Measurements from ENCODE around the gene TEP1. TPM values are rescaled to one million over a fixed set of nuclear protein-coding genes. Genes with fewer than 3 reads are reported as not detected.

The TEP1 gene
- total and polyA plus RNA-seq, 12 donors: 8.7 to 59.8 (median 30.8) TPM

DNA sequence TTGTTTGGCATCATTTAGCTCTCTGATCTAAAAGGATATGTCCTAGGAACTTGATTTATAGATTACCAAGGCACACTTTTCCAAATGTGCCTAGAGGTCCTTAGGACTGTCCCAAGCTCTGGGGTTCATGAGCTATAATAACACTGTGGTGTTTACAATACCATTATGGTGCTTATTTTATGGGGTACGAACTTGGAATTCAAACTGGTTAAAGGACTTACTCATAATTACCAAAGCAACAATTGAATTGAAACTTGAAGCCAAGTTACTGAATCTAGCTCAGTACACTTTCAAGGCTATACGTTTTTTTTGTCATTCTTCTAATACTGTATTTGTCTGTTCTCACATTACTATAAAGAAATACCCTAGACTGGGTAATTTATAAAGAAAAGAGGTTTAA, 9.6 kb upstream of the TEP1 start:
- DNase-seq: no peak
- H3K4me1 ChIP-seq (replicated peaks in 1 of 2): no peaks in the 10 kb centered on the region
- WGBS, 4 donors: 35 to 52% (median 41%) methylated on average over 2 of the region's 2 CpGs
- intact Hi-C loops (cut with DNase I): no loop called here
- TF ChIP-seq, protein P1, sequence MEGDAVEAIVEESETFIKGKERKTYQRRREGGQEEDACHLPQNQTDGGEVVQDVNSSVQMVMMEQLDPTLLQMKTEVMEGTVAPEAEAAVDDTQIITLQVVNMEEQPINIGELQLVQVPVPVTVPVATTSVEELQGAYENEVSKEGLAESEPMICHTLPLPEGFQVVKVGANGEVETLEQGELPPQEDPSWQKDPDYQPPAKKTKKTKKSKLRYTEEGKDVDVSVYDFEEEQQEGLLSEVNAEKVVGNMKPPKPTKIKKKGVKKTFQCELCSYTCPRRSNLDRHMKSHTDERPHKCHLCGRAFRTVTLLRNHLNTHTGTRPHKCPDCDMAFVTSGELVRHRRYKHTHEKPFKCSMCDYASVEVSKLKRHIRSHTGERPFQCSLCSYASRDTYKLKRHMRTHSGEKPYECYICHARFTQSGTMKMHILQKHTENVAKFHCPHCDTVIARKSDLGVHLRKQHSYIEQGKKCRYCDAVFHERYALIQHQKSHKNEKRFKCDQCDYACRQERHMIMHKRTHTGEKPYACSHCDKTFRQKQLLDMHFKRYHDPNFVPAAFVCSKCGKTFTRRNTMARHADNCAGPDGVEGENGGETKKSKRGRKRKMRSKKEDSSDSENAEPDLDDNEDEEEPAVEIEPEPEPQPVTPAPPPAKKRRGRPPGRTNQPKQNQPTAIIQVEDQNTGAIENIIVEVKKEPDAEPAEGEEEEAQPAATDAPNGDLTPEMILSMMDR (IDR thresholded peaks at IDR 0.05): no peak
- no peak for TF ChIP-seq POLR2A (IDR thresholded peaks at IDR 0.05)
- no peak overlapping the region for H3K27ac ChIP-seq
- H3K36me3 ChIP-seq (replicated peaks in 1 of 2): no peaks in the 10 kb centered on the region
- H3K9me3 ChIP-seq (replicated peaks in 1 of 3): no peaks in the 10 kb centered on the region
- no peak overlapping the region for H3K4me3 ChIP-seq
- H3K27me3 ChIP-seq: no peaks in the 10 kb centered on the region

DNA sequence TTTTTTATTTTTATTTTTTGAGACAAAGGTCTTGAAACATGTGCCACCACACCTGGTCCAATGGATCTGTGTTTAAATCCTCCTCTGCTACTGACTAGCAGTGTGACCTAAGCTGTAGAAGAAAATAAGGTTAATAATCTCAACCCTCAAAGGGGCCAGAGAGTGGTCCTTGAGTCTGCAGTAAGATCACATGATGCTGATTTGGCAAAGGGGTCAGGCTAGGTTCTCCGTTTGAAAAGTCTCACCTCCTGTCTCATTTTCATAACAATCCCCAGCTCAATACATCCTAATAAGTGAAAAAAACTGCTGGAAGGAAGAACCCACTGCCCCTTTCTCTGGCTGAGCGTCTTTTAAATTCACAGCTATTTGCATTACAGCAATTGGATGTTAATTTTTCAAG, 8.0 kb upstream of the TEP1 start:
- Histone ChIP-seq H3K4me3 (no peak overlapping the region), H3K9me3 (replicated peaks in 1 of 3) (no peaks in the 10 kb centered on the region), H3K36me3 (replicated peaks in 1 of 2) (no peaks in the 10 kb centered on the region), H3K4me1 (replicated peaks in 1 of 2) (no peaks in the 10 kb centered on the region), H3K27ac (no peak overlapping the region), H3K27me3 (no peaks in the 10 kb centered on the region)
- WGBS, 4 donors: 30 to 59% (median 41%) methylated on average over 2 of the region's 2 CpGs
- TF ChIP-seq POLR2A (IDR thresholded peaks at IDR 0.05): no peak
- TF ChIP-seq, protein P1 (IDR thresholded peaks at IDR 0.05): no peak
- intact Hi-C loops (cut with DNase I): no loop called here
- no peak for DNase-seq

DNA sequence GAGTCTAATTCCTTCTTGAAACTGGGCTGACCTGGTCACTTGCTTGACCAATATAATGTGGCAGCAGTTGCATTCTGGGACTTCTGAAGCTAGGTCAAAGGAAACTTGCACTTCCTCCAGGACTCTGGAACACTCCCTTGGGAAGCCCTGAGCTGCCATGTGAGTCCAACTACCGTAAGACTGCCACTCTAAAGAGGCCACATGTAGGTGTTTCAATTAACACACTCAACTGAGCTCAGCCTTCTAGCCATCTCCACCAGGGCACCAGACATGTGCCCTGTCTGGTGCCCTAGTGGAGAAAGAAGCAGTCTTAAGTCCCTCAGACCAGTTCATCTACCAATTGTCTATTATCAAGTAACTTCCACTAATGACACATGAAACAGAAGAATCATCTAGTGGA, 6.1 kb upstream of the TEP1 start:
- TF ChIP-seq POLR2A (IDR thresholded peaks at IDR 0.05): no peak
- TF ChIP-seq, protein P1 (IDR thresholded peaks at IDR 0.05): no peak
- H3K27me3 ChIP-seq: no peaks in the 10 kb centered on the region
- WGBS, 4 donors: 50 to 76% (median 67%) methylated on average over 1 of the region's 1 CpG
- H3K27ac ChIP-seq: no peak overlapping the region
- intact Hi-C loops (cut with DNase I): loop anchor here in 1 of 2 donors (5.0 kb wide), 2 partner anchors 33 to 48 kb away; partner anchors contain the start of genes OSGEP and PNP
- no peaks in the 10 kb centered on the region for H3K4me1 ChIP-seq (replicated peaks in 1 of 2)
- H3K4me3 ChIP-seq: no peak overlapping the region
- no peaks in the 10 kb centered on the region for H3K9me3 ChIP-seq (replicated peaks in 1 of 3)
- no peaks in the 10 kb centered on the region for H3K36me3 ChIP-seq (replicated peaks in 1 of 2)
- peak in 1 of 7 donors; percentile 37 for DNase-seq

DNA sequence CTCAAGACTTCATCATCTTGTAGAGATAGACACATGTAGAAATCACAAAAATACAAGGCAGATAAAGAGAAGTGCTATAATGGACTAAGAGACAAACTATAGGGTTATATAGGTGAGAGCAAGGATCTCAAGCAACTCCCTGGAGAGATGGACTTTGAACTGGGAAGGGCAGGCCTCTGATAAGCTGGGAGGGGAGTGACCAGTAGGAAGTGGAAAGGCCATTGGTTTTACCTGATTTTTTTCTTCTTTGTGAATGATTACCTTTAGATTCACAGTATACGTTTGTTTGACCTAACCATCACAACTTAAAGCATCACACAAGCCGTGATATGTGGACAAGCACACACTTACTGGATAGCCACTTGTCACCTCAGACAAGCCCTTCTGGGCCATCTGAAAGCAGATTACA, 5.2 kb upstream of the TEP1 start:
- TF ChIP-seq, protein P1 (IDR thresholded peaks at IDR 0.05): no peak
- TF ChIP-seq POLR2A (IDR thresholded peaks at IDR 0.05): no peak
- H3K27me3 ChIP-seq: no peaks in the 10 kb centered on the region
- H3K9me3 ChIP-seq (replicated peaks in 1 of 3): no peaks in the 10 kb centered on the region
- intact Hi-C loops (cut with DNase I): loop anchor here in 1 of 2 donors (5.0 kb wide), 2 partner anchors 34 to 49 kb away; partner anchors contain the start of genes OSGEP and PNP
- peaks cover 0 to 8% of the 10 kb centered on the region in 2 donors for H3K4me1 ChIP-seq (replicated peaks in 1 of 2)
- 89 to 95% (median 92%) methylated on average over 2 of the region's 2 CpGs for WGBS, 4 donors
- no peak overlapping the region for H3K4me3 ChIP-seq
- peak in 1 of 7 donors; percentile 4 for DNase-seq
- H3K36me3 ChIP-seq (replicated peaks in 1 of 2): no peaks in the 10 kb centered on the region
- no peak overlapping the region for H3K27ac ChIP-seq
